Gastroesophageal sphincter (tissue), 2 donors: Measurements from ENCODE around the gene CLSTN2.

Experiments used
- EP300 ChIP-seq: sonication (generic); formaldehyde crosslinking; IDR thresholded peaks from one replicate; pipeline ENCODE4 v1.6.1; 2017; ENCODE audit warnings: antibody characterized with exemption, mild to moderate bottlenecking
- POLR2AphosphoS5 ChIP-seq: sonication (generic); formaldehyde crosslinking; IDR thresholded peaks from one replicate; pipeline ENCODE4 v1.6.1; 2017; ENCODE audit warnings: antibody characterized with exemption

DNA sequence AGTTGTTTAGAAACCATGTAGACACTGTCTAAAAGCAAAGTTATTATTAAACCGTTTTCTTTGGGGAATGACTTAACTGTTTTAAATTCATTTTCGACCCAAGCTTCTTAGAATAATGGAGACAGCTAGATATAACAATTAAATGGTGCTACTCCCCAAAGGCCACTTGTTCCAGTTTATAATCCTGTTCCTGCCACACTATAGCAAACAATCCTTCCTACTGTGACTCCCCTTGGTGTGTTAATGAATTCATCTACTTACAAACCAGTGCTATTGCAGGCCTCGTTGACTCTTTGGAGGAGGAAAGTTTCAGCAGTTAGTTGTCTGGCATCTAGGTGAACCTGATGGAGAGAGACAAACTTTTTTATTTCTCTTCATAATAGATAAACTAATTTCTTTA lies 25.2 kb upstream of the CLSTN2 start:
- TF ChIP-seq POLR2AphosphoS5 (no peak), EP300 (no peak)
